GM19035 (cell line): ENCODE data around the gene UBN1.
"Not testable (repeated sequence)": the region's sequence is repeated elsewhere in the genome, so short reads cannot be mapped to it uniquely, and the experiment has no call there.

Source experiments
- ATAC-seq: cut with Tn5 transposase; IDR thresholded peaks from one replicate; pipeline ENCODE4 v1.9.1; 2021; ENCODE audit not compliant: unreplicated experiment

UBN1 gene

GRCh38 chr16:4884972-4885874, 37.9 kb downstream of the UBN1 start:
- no peak for ATAC-seq

GRCh38 chr16:4886151-4886550, 38.9 kb downstream of the UBN1 start:
- no peak for ATAC-seq

- no peak for ATAC-seq
Measured at GRCh38 chr16:4888428-4889135, 41.3 kb downstream of the UBN1 start.

GRCh38 chr16:4890026-4890425, 42.7 kb downstream of the UBN1 start:
- ATAC-seq = no peak

- no peak for ATAC-seq
Measured at GRCh38 chr16:4890686-4891085, 43.4 kb downstream of the UBN1 start.

- no peak for ATAC-seq
Measured at GRCh38 chr16:4891097-4891885, 44.0 kb downstream of the UBN1 start.

GRCh38 chr16:4891886-4892216, 44.6 kb downstream of the UBN1 start:
- no peak for ATAC-seq

- ATAC-seq = no peak
Measured at GRCh38 chr16:4892361-4893102, 45.3 kb downstream of the UBN1 start.

GRCh38 chr16:4893103-4893862, 46.0 kb downstream of the UBN1 start:
- no peak for ATAC-seq

- no peak for ATAC-seq
Measured at GRCh38 chr16:4894276-4895150, 47.2 kb downstream of the UBN1 start.

GRCh38 chr16:4895366-4895765, 48.1 kb downstream of the UBN1 start:
- ATAC-seq = no peak

- ATAC-seq = not testable (repeated sequence)
Measured at GRCh38 chr16:4896761-4897160, 49.5 kb downstream of the UBN1 start.

- ATAC-seq = no peak
Measured at GRCh38 chr16:4897328-4897727, 50.0 kb downstream of the UBN1 start.

- ATAC-seq = no peak
Measured at GRCh38 chr16:4898811-4899473, 51.7 kb downstream of the UBN1 start.

- ATAC-seq = no peak
Measured at GRCh38 chr16:4899474-4899846, 52.2 kb downstream of the UBN1 start.

- ATAC-seq = no peak
Measured at GRCh38 chr16:4900036-4900435, 52.8 kb downstream of the UBN1 start.

GRCh38 chr16:4900750-4901149, 53.5 kb downstream of the UBN1 start:
- ATAC-seq = no peak

GRCh38 chr16:4902038-4902437, 54.8 kb downstream of the UBN1 start:
- ATAC-seq = no peak
